PC-3 (cell line): Measurements from ENCODE around the gene SUPT6H. TPM values are rescaled to one million over a fixed set of nuclear protein-coding genes. Genes with fewer than 3 reads are reported as not detected.
A peak's percentile ranks its signal among the peaks of the same experiment; 100 is the strongest.
"Not testable (repeated sequence)": the region's sequence is repeated elsewhere in the genome, so short reads cannot be mapped to it uniquely, and the experiment has no call there.

Experiments used
- ATAC-seq: fragments of 200-7000 bp; cut with Tn5 transposase; 2 replicates; pipeline ENCODE4 v1.9.1; 2020; ENCODE audit warnings: mild to moderate bottlenecking, moderate library complexity
- BruUV-seq: library from RNA; stranded (reverse); fragments of 400-500 nt; replicated peaks from 2 replicates; lab custom pipeline; 2021; lab: Mats Ljungman, UMichigan
- CTCF ChIA-PET: fragments of 300-600 bp; sonication (Branson Sonifier 250); formaldehyde crosslinking; loops from one replicate; lab custom pipeline; 2022; ENCODE audit warnings: antibody characterized with exemption; lab: Charles Lee
- POLR2A ChIA-PET: fragments of 300-600 bp; sonication (Branson Sonifier 250); formaldehyde crosslinking; loops from one replicate; lab custom pipeline; 2022; ENCODE audit warnings: antibody characterized with exemption; ENCODE audit not compliant: unreplicated experiment; lab: Charles Lee
- DNase-seq: peaks from one replicate; pipeline ENCODE4 v3.0.0-alpha.2; 2015
- H2AFZ ChIP-seq: fragments of 300-600 bp; sonication (generic); 2 replicates; pipeline ENCODE4 v1.6.0; 2016; ENCODE audit warnings: antibody characterized with exemption, low read length
- H3F3A ChIP-seq: fragments of 300-600 bp; sonication (generic); one replicate; pipeline ENCODE4 v1.6.0; 2017; ENCODE audit warnings: antibody characterized with exemption, low read length, control low read depth, mild to moderate bottlenecking; ENCODE audit not compliant: unreplicated experiment
- H3K27ac ChIP-seq: fragments of 300-600 bp; sonication (generic); 2 replicates; pipeline ENCODE4 v1.5.1; 2016; ENCODE audit warnings: mild to moderate bottlenecking, low read length
- H3K27me3 ChIP-seq: fragments of 300-600 bp; sonication (generic); 2 replicates; pipeline ENCODE4 v1.6.1; 2016; ENCODE audit warnings: low read length, mixed read lengths
- H3K36me3 ChIP-seq: fragments of 300-600 bp; sonication (generic); 2 replicates; pipeline ENCODE4 v1.6.1; 2016; ENCODE audit warnings: low read depth, mixed run types, low read length, mixed read lengths
- H3K4me1 ChIP-seq: fragments of 300-600 bp; sonication (generic); 2 replicates; pipeline ENCODE4 v1.5.1; 2016; ENCODE audit warnings: low read length; ENCODE audit not compliant: insufficient read depth
- H3K4me2 ChIP-seq: fragments of 300-600 bp; sonication (generic); 2 replicates; pipeline ENCODE4 v1.6.0; 2016; ENCODE audit warnings: low read length
- H3K4me3 ChIP-seq: fragments of 300-600 bp; sonication (generic); 2 replicates; pipeline ENCODE4 v1.5.1; 2016; ENCODE audit warnings: mild to moderate bottlenecking, low read length, mixed read lengths
- H3K79me2 ChIP-seq: fragments of 300-600 bp; sonication (generic); 2 replicates; pipeline ENCODE4 v1.6.1; 2017; ENCODE audit warnings: low read length, mixed read lengths
- H3K9ac ChIP-seq: fragments of 300-600 bp; sonication (generic); 2 replicates; pipeline ENCODE4 v1.6.0; 2016; ENCODE audit warnings: mild to moderate bottlenecking, low read length
- H3K9me2 ChIP-seq: fragments of 300-600 bp; sonication (generic); replicated peaks from 2 replicates; pipeline ENCODE4 v1.6.1; 2016; ENCODE audit warnings: mixed run types, low read length, mixed read lengths
- H3K9me3 ChIP-seq: fragments of 300-600 bp; sonication (generic); 2 replicates; pipeline ENCODE4 v1.6.1; 2016; ENCODE audit warnings: low read length, mixed read lengths
- H4K20me1 ChIP-seq: fragments of 300-600 bp; sonication (generic); 2 replicates; pipeline ENCODE4 v1.6.1; 2016; ENCODE audit warnings: low read length, mixed read lengths
- EZH2 ChIP-seq: fragments of 300-600 bp; sonication (generic); IDR thresholded peaks from one replicate; pipeline ENCODE4 v1.6.1; 2017; ENCODE audit warnings: antibody characterized with exemption, mild to moderate bottlenecking, low read length; ENCODE audit not compliant: unreplicated experiment
- EZH2phosphoT487 ChIP-seq: fragments of 300-600 bp; sonication (generic); IDR thresholded peaks from 2 replicates; pipeline ENCODE4 v1.6.1; 2018; ENCODE audit warnings: mild to moderate bottlenecking, antibody characterized with exemption, low read length, borderline replicate concordance
- intact Hi-C: fragments of 100-400 bp; cut with micrococcal nuclease; formaldehyde crosslinking; loops from 2 replicates; pipeline ENCODE4 v1.9.0; 2023
- total RNA-seq: library from RNA; depleted of rRNA; stranded (reverse); fragments of >200 nt; gene quantifications from 2 replicates; pipeline ENCODE4 v1.2.3, GENCODE V29; 2014
- TF ChIP-seq, protein P1 (sequence below): fragments of 300-600 bp; sonication (generic); conservative IDR thresholded peaks from 2 replicates; pipeline ENCODE4 v1.5.1; 2017; ENCODE audit warnings: antibody characterized with exemption, low read depth, mild to moderate bottlenecking, low read length

SUPT6H gene
- total RNA-seq, 1 experiment from 2014 or later = 32.2 TPM

DNA sequence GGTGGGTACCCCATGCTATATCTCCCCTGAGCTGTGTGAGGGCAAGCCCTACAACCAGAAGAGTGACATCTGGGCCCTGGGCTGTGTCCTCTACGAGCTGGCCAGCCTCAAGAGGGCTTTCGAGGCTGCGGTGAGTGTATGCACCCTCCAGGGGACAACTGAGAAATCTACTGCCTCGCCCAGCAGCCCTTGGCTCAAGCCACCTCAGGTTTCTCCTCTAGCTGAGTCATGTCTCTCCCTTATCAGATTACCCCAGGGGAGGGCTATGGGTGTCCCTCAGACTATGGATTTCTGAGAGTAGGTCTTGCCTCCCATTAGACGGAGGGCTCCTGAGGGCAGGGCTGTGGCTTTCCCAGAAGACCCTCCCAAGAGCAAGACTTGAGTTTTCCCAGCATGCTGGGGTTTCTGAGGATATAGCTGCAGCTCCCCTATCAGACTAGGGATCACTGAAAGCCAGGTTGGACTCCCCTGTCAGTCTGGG is 73.3 kb downstream of the SUPT6H start:
- Histone ChIP-seq H3K9ac (no peak overlapping the region), H3F3A (no peaks in the 10 kb centered on the region), H3K4me1 (peaks cover 9% of the 10 kb centered on the region; the same call in 1 of the 2 replicates), H3K79me2 (no peaks in the 10 kb centered on the region), H2AFZ (no peak overlapping the region), H3K27me3 (no peaks in the 10 kb centered on the region), H4K20me1 (no peaks in the 10 kb centered on the region), H3K4me3 (no peak overlapping the region), H3K4me2 (peak overlapping the region; percentile 46), H3K27ac (peak overlapping the region; percentile 32; the same call in 1 of the 2 replicates), H3K36me3 (no peaks in the 10 kb centered on the region), H3K9me3 (no peaks in the 10 kb centered on the region), H3K9me2 (no peaks in the 10 kb centered on the region)
- POLR2A ChIA-PET = interaction anchor here (0.5 kb wide), 1 partner anchor 24 kb away, joined by 6 read pairs; the partner anchor contains the start of gene PROCA1
- ATAC-seq = peak; percentile 88
- intact Hi-C loops = no loop called here
- BruUV-seq = no TSS peak
- peak; percentile 57 for DNase-seq
- no peak for TF ChIP-seq EZH2phosphoT487
- TF ChIP-seq EZH2 = no peak
- TF ChIP-seq, protein P1, sequence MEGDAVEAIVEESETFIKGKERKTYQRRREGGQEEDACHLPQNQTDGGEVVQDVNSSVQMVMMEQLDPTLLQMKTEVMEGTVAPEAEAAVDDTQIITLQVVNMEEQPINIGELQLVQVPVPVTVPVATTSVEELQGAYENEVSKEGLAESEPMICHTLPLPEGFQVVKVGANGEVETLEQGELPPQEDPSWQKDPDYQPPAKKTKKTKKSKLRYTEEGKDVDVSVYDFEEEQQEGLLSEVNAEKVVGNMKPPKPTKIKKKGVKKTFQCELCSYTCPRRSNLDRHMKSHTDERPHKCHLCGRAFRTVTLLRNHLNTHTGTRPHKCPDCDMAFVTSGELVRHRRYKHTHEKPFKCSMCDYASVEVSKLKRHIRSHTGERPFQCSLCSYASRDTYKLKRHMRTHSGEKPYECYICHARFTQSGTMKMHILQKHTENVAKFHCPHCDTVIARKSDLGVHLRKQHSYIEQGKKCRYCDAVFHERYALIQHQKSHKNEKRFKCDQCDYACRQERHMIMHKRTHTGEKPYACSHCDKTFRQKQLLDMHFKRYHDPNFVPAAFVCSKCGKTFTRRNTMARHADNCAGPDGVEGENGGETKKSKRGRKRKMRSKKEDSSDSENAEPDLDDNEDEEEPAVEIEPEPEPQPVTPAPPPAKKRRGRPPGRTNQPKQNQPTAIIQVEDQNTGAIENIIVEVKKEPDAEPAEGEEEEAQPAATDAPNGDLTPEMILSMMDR = no peak
- CTCF ChIA-PET = interaction anchor here (1.5 kb wide), 1 partner anchor 9 kb away, joined by 5 read pairs; the partner anchor contains the start of gene TLCD1

DNA sequence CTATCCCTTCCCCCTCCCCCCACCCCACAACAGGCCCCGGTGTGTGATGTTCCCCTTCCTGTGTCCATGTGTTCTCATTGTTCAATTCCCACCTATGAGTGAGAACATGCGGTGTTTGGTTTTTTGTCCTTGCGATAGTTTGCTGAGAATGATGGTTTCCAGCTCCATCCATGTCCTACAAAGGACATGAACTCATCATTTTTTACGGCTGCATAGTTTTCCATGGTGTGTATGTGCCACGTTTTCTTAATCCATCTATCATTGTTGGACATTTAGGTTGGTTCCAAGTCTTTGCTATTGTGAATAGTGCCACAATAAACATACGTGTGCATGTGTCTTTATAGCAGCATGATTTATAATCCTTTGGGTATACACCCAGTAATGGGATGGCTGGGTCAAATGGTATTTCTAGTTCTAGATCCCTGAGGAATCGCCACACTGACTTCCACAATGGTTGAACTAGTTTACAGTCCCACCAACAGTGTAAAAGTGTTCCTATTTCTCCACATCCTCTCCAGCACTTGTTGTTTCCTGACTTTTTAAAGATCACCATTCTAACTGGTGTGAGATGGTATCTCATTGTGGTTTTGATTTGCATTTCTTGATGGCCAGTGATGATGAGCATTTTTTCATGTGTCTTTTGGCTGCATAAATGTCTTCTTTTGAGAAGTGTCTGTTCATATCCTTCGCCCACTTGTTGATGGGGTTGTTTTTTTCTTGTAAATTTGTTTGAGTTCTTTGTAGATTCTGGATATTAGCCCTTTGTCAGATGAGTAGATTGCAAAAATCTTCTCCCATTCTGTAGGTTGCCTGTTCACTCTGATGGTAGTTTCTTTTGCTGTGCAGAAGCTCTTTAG is 74.1 kb downstream of the SUPT6H start:
- H3K4me2 ChIP-seq, H4K20me1 ChIP-seq, H3F3A ChIP-seq, H3K27ac ChIP-seq, H3K4me3 ChIP-seq, H3K27me3 ChIP-seq, BruUV-seq, H3K9me2 ChIP-seq, H3K4me1 ChIP-seq, H3K36me3 ChIP-seq, H2AFZ ChIP-seq, DNase-seq, H3K9me3 ChIP-seq, ATAC-seq, intact Hi-C loops, H3K9ac ChIP-seq, H3K79me2 ChIP-seq, POLR2A ChIA-PET: not testable (repeated sequence)
- CTCF ChIA-PET = interaction anchor here (1.5 kb wide), 1 partner anchor 9 kb away, joined by 5 read pairs; the partner anchor contains the start of gene TLCD1

DNA sequence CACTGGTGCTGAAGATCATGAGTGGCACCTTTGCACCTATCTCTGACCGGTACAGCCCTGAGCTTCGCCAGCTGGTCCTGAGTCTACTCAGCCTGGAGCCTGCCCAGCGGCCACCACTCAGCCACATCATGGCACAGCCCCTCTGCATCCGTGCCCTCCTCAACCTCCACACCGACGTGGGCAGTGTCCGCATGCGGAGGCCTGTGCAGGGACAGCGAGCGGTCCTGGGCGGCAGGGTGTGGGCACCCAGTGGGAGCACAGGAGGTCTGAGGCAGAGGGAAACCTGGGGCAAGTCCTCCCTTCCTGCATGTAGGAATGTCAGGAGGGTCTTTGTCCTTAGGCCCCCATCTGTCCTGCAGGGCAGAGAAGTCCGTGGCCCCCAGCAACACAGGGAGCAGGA is 75.3 kb downstream of the SUPT6H start:
- Histone ChIP-seq H3F3A (no peaks in the 10 kb centered on the region), H3K9me3 (no peaks in the 10 kb centered on the region), H3K4me1 (peaks cover 9% of the 10 kb centered on the region; the same call in 1 of the 2 replicates), H3K36me3 (no peaks in the 10 kb centered on the region), H2AFZ (no peak overlapping the region), H3K79me2 (no peaks in the 10 kb centered on the region), H4K20me1 (no peaks in the 10 kb centered on the region), H3K4me3 (no peak overlapping the region), H3K27me3 (no peaks in the 10 kb centered on the region), H3K9ac (no peak overlapping the region), H3K9me2 (no peaks in the 10 kb centered on the region), H3K4me2 (no peak overlapping the region), H3K27ac (no peak overlapping the region)
- CTCF ChIA-PET = no interaction called here
- ATAC-seq (no peak), DNase-seq (no peak)
- no TSS peak for BruUV-seq
- intact Hi-C loops = no loop called here
- POLR2A ChIA-PET = no interaction called here
- TF ChIP-seq EZH2 (no peak), EZH2phosphoT487 (no peak)
- TF ChIP-seq, protein P1 = no peak
